ENCODE results near the gene ZNF700. TPM values are rescaled to one million over a fixed set of nuclear protein-coding genes. Genes with fewer than 3 reads are reported as not detected.
"Not testable (repeated sequence)": the region's sequence is repeated elsewhere in the genome, so short reads cannot be mapped to it uniquely, and the experiment has no call there.

The ZNF700 gene
- polyA plus RNA-seq, 1 donor: 7.0 TPM

DNA sequence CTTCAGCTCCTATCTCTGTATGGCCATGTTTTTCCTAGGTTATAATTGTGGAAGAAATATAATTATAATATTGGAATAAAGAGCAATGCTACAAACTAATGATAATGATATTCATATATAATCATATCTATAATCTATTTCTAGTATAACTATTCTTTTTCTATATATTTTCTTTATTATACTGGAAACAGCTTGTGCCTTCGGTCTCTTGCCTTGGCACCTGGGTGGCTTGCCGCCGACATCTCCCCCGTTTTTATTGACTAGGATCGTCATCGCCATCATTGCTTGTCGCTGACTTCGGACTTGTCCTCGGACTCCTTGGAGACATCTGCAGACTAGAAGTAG lies 64.2 kb downstream of the ZNF700 start:
- DNase-seq (ENCODE audit: low read depth): no peak

DNA sequence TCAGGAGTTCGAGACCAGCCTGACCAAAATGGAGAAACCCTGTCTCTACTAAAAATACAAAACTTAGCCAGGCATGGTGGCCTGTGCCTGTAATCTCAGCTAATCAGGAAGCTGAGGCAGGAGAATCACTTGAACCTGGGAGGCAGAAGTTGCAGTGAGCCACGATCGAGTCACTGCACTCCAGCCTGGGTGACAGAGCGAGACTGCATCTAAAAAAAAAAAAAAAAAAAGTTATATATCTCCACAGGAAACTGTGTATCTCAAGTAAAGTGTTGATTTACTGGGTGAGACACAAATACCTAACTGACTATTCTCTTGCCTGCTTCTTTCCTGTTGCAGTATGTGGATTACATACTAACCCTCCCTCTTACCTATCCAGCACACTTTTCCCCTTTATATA lies 67.0 kb downstream of the ZNF700 start:
- not testable (repeated sequence) for DNase-seq (ENCODE audit: low read depth)

DNA sequence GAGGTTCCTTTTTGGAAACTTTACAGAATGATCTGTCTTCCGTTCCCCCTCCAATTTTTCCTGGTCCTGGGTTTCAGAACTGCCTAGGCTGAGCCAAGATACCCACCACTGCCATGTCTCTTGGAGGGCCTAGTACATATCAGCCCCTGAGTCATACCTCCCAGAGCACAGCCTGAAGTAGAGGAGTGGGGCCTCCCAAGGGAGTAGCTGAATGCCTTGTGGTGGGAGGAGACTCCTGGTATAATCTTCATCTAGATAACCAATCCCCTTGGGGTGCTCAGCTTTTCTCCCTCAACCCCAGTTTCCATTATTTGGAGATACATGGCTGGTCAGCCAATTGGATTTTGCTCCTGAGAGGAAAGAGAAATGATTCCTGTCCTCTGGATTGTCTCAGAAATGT lies 70.3 kb downstream of the ZNF700 start:
- DNase-seq (ENCODE audit: low read depth): no peak

Other genes with a start within 250 kb of the ZNF700 start
- gene ZNF823, start 186.2 kb upstream of the ZNF700 start, polyA plus RNA-seq (ENCODE audit: insufficient read length): 3.5 TPM
- 5.3 TPM for gene ZNF441, start 158.1 kb upstream of the ZNF700 start, polyA plus RNA-seq (ENCODE audit: insufficient read length)
- gene ZNF491, start 126.6 kb upstream of the ZNF700 start, polyA plus RNA-seq (ENCODE audit: insufficient read length): 3.5 TPM
- 5.7 TPM for gene ZNF440, start 110.8 kb upstream of the ZNF700 start, polyA plus RNA-seq (ENCODE audit: insufficient read length)
- gene ZNF439, start 76.4 kb upstream of the ZNF700 start, polyA plus RNA-seq (ENCODE audit: insufficient read length): 4.4 TPM
- 3.4 TPM for gene ZNF69, start 37.3 kb upstream of the ZNF700 start, polyA plus RNA-seq (ENCODE audit: insufficient read length)
- gene ZNF763, start 39.9 kb downstream of the ZNF700 start, polyA plus RNA-seq (ENCODE audit: insufficient read length): 1.7 TPM
- gene ZNF433, start 110.6 kb downstream of the ZNF700 start, polyA plus RNA-seq (ENCODE audit: insufficient read length): 4.3 TPM
- 0.57 TPM for gene ZNF878, start 127.9 kb downstream of the ZNF700 start, polyA plus RNA-seq (ENCODE audit: insufficient read length)
- 10.0 TPM for gene ZNF844, start 139.6 kb downstream of the ZNF700 start, polyA plus RNA-seq (ENCODE audit: insufficient read length)
- gene ZNF20, start 215.2 kb downstream of the ZNF700 start, polyA plus RNA-seq (ENCODE audit: insufficient read length): 2.1 TPM
- gene ZNF625, start 231.6 kb downstream of the ZNF700 start, polyA plus RNA-seq (ENCODE audit: insufficient read length): 4.2 TPM
- 6.1 TPM for gene ZNF136, start 238.0 kb downstream of the ZNF700 start, polyA plus RNA-seq (ENCODE audit: insufficient read length)